WTC11 (cell line): ENCODE data around the gene LY6G5C. TPM values are rescaled to one million over a fixed set of nuclear protein-coding genes. Genes with fewer than 3 reads are reported as not detected.

Experiments
- ATAC-seq: fragments of 200-7000 bp; cut with Tn5 transposase; 2 replicates; pipeline ENCODE4 v1.10.0; 2021; ENCODE audit warnings: mild to moderate bottlenecking, moderate library complexity
- CTCF ChIA-PET: fragments of 300-600 bp; sonication (Branson Sonifier 250); formaldehyde crosslinking; loops from one replicate; lab custom pipeline; 2021; ENCODE audit warnings: antibody characterized with exemption; lab: Charles Lee
- POLR2A ChIA-PET: fragments of 350-600 bp; sonication (Branson Sonifier 250); formaldehyde crosslinking; loops from one replicate; lab custom pipeline; 2021; ENCODE audit warnings: antibody characterized with exemption; lab: Charles Lee
- DNase-seq: peaks from one replicate; pipeline ENCODE4 v3.0.0; 2021; ENCODE audit warnings: low spot score
- H3K27ac Mint-ChIP-seq: 2 replicates; pipeline ENCODE4 v1.8.0; 2021; ENCODE audit warnings: mixed read lengths
- H3K27me3 Mint-ChIP-seq: 2 replicates; pipeline ENCODE4 v1.8.0; 2021; ENCODE audit warnings: low read depth, mild to moderate bottlenecking, moderate library complexity, mixed read lengths
- H3K36me3 Mint-ChIP-seq: 2 replicates; pipeline ENCODE4 v1.8.0; 2021; ENCODE audit warnings: mixed read lengths
- H3K4me1 Mint-ChIP-seq: 2 replicates; pipeline ENCODE4 v1.8.0; 2022; ENCODE audit warnings: mixed read lengths
- H3K4me3 Mint-ChIP-seq: 2 replicates; pipeline ENCODE4 v1.8.0; 2021; ENCODE audit warnings: mild to moderate bottlenecking, moderate library complexity, mixed read lengths
- H3K9me3 Mint-ChIP-seq: 2 replicates; pipeline ENCODE4 v1.8.0; 2021; ENCODE audit warnings: mixed read lengths
- AFF4 ChIP-seq: sonication (generic); formaldehyde crosslinking; IDR thresholded peaks from 2 replicates; pipeline ENCODE4 v1.8.1; 2023; ENCODE audit warnings: mild to moderate bottlenecking, missing genetic modification reagents, borderline replicate concordance
- AR ChIP-seq: fragments of 250-450 bp; sonication (Bioruptor Pico); IDR thresholded peaks from 2 replicates; pipeline ENCODE4 v1.9.0; 2021; ENCODE audit warnings: mild to moderate bottlenecking
- ATF6 ChIP-seq: sonication (generic); formaldehyde crosslinking; IDR thresholded peaks from 2 replicates; pipeline ENCODE4 v1.8.1; 2023; ENCODE audit warnings: mild to moderate bottlenecking, missing genetic modification reagents
- CREB1 ChIP-seq: sonication (generic); formaldehyde crosslinking; IDR thresholded peaks from 2 replicates; pipeline ENCODE4 v1.8.0; 2023; ENCODE audit warnings: mild to moderate bottlenecking, missing genetic modification reagents
- CREM ChIP-seq: sonication (generic); formaldehyde crosslinking; IDR thresholded peaks from 2 replicates; pipeline ENCODE4 v1.8.1; 2022; ENCODE audit warnings: mild to moderate bottlenecking, missing genetic modification reagents, moderate library complexity
- E2F4 ChIP-seq: sonication (generic); formaldehyde crosslinking; IDR thresholded peaks from 2 replicates; pipeline ENCODE4 v1.8.1; 2022; ENCODE audit warnings: low read depth, mild to moderate bottlenecking, moderate library complexity, missing genetic modification reagents, borderline replicate concordance
- ESRRA ChIP-seq: sonication (generic); formaldehyde crosslinking; IDR thresholded peaks from 2 replicates; pipeline ENCODE4 v1.8.1; 2022; ENCODE audit warnings: mild to moderate bottlenecking, missing genetic modification reagents, borderline replicate concordance
- FOXK1 ChIP-seq: sonication (generic); formaldehyde crosslinking; IDR thresholded peaks from 2 replicates; pipeline ENCODE4 v1.8.0; 2022; ENCODE audit warnings: mild to moderate bottlenecking, moderate library complexity, missing genetic modification reagents
- FOXP1 ChIP-seq: sonication (generic); formaldehyde crosslinking; IDR thresholded peaks from 2 replicates; pipeline ENCODE4 v1.8.0; 2022; ENCODE audit warnings: missing genetic modification reagents, mild to moderate bottlenecking, moderate library complexity, borderline replicate concordance
- GABPB1 ChIP-seq: sonication (generic); formaldehyde crosslinking; IDR thresholded peaks from 2 replicates; pipeline ENCODE4 v1.8.1; 2023; ENCODE audit warnings: mild to moderate bottlenecking, missing genetic modification reagents
- KAT7 ChIP-seq: sonication (generic); formaldehyde crosslinking; IDR thresholded peaks from 2 replicates; pipeline ENCODE4 v1.8.1; 2023; ENCODE audit warnings: missing genetic modification reagents, mild to moderate bottlenecking, borderline replicate concordance
- SOX15 ChIP-seq: fragments of 250-450 bp; sonication (Bioruptor Pico); IDR thresholded peaks from 2 replicates; pipeline ENCODE4 v1.9.0; 2021; ENCODE audit warnings: mild to moderate bottlenecking
- SP1 ChIP-seq: sonication (generic); formaldehyde crosslinking; conservative IDR thresholded peaks from 2 replicates; pipeline ENCODE4 v1.8.1; 2022; ENCODE audit warnings: missing genetic modification reagents
- STAT6 ChIP-seq: sonication (generic); formaldehyde crosslinking; conservative IDR thresholded peaks from 2 replicates; pipeline ENCODE4 v1.8.1; 2023; ENCODE audit warnings: mild to moderate bottlenecking, low read depth, missing genetic modification reagents, moderate library complexity
- ZNF232 ChIP-seq: sonication (generic); formaldehyde crosslinking; IDR thresholded peaks from 2 replicates; pipeline ENCODE4 v1.8.0; 2022; ENCODE audit warnings: mild to moderate bottlenecking, missing genetic modification reagents
- ZNF512 ChIP-seq: sonication (generic); formaldehyde crosslinking; IDR thresholded peaks from 2 replicates; pipeline ENCODE4 v1.8.1; 2022; ENCODE audit warnings: missing genetic modification reagents, borderline replicate concordance
- total RNA-seq: library from RNA; stranded (reverse); gene quantifications from 3 replicates; pipeline ENCODE4 v1.2.3, GENCODE V29; 2021

The LY6G5C gene
- total RNA-seq, 1 experiment from 2014 or later, result 1.0 TPM

GRCh38 chr6:31705931-31706330 lies 25.1 kb upstream of the LY6G5C start:
- ChIA-PET CTCF (interaction anchor here (0.6 to 1.4 kb wide), 5 partner anchors 32 to 1595 kb away, joined by 3 to 4 read pairs (median 3); partner anchors contain the start of gene GPANK1), POLR2A (no interaction called here)
- no peaks in the 10 kb centered on the region for H3K36me3 Mint-ChIP-seq
- H3K27me3 Mint-ChIP-seq, result peaks cover 7% of the 10 kb centered on the region; the same call in 1 of the 2 replicates
- no peak for TF ChIP-seq STAT6
- peaks cover 19% of the 10 kb centered on the region for H3K4me1 Mint-ChIP-seq
- no peaks in the 10 kb centered on the region for H3K9me3 Mint-ChIP-seq
- no peak overlapping the region for H3K4me3 Mint-ChIP-seq
- H3K27ac Mint-ChIP-seq, result no peak overlapping the region
- DNase-seq (no peak), ATAC-seq (no peak)

- 0 out of 2 replicates have a peak, but pooled peaks have one; percentile 44 for TF ChIP-seq CREM
- no peak for TF ChIP-seq E2F4 (CRISPR knock-in tag)
- no peak for TF ChIP-seq KAT7 (CRISPR knock-in tag)
- TF ChIP-seq AFF4 (CRISPR knock-in tag), result no peak
- no peak for TF ChIP-seq CREB1 (CRISPR knock-in tag)
- TF ChIP-seq SP1 (CRISPR knock-in tag), result peak; percentile 68
- no peak for TF ChIP-seq SOX15 (CRISPR knock-in tag)
- no peak for TF ChIP-seq FOXP1
- 0 out of 2 replicates have a peak, but pooled peaks have one; percentile 45 for TF ChIP-seq FOXK1 (CRISPR knock-in tag)
- no peak for TF ChIP-seq ATF6
- no peak for TF ChIP-seq ESRRA (CRISPR knock-in tag)
- TF ChIP-seq AR (CRISPR knock-in tag), result no peak
- peak; percentile 85 for TF ChIP-seq GABPB1 (CRISPR knock-in tag)
- TF ChIP-seq ZNF512 (CRISPR knock-in tag), result no peak
- TF ChIP-seq ZNF232, result no peak
- H3K36me3 Mint-ChIP-seq, result no peaks in the 10 kb centered on the region; the same call in 1 of the 2 replicates
- CTCF ChIA-PET, result interaction anchor here (0.6 to 2.2 kb wide), 19 partner anchors 9 to 249 kb away, joined by 3 to 15 read pairs (median 5); partner anchors contain the start of genes DDAH2, LY6G5C, MPIG6B and VARS1
- ATAC-seq (peak; percentile 95), DNase-seq (peak; percentile 98)
- H3K4me3 Mint-ChIP-seq, result peak within 1 kb of the TSS; percentile 95
- peaks cover 12% of the 10 kb centered on the region for H3K4me1 Mint-ChIP-seq
- POLR2A ChIA-PET, result interaction anchor here (1.0 to 1.3 kb wide), 5 partner anchors 14 to 124 kb away, joined by 3 to 5 read pairs (median 4); partner anchors contain the start of genes C6orf47, GPANK1 and HSPA1B
- H3K9me3 Mint-ChIP-seq, result no peaks in the 10 kb centered on the region
- peak within 1 kb of the TSS; percentile 99 for H3K27ac Mint-ChIP-seq
- peaks cover 7% of the 10 kb centered on the region; the same call in 1 of the 2 replicates for H3K27me3 Mint-ChIP-seq
Observed at GRCh38 chr6:31702819-31703716, 22.2 kb upstream of the LY6G5C start, which contains the start of gene ABHD16A. Gene ABHD16A (minus strand): TSS chr6:31703324. CDS start chr6:31703281, 43 bp downstream.
